ENCODE data around the gene AASDHPPT.

Gene AASDHPPT

DNA sequence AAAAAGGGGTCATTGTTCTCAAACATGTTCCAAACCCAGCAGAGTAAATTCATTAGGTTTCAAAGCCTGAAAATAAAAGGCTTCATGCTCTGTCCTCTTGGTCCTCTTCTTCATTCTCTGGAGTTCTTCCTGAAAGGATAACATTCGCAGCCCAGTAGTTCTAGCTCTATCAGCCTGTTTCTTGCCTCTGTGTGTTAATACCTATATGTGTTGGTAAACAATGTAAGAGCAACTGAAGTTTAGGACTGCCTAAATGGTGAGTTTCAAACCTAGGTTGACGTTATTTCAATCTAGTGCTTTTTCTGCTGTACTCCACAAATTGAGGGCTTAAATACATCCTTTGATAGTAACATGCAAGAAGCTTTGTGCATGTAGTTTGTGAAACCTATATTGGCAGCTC, 9.4 kb downstream of the AASDHPPT start:
- DNase-seq = no peak

DNA sequence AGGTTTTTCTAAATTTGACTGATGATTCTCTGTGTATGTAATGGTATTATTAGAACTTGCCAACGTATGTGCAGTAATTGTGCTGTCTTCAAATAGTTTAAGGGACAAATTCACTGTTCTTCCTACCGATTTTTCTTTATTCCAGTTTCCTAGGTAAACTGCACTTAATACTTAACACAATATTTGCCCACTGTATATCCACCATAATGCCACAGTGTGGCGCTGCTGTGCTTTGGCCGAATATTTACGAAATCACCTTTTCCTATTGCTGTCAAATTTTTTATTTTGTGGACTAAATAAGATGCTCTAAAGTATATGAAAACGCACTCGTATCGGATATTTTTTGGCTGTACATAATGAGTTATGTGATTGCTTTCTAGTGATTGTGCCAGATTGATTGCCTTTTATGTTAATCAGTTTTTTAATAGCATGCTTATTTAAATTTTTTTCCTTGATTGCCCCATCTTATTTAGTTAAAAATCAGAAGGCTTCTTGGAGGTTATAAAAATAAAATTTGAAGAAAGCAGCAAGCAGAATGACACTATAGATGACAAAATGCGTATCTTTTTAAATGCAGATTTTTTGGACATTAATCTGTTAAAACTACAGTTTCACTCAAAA, 10.5 kb downstream of the AASDHPPT start:
- DNase-seq = peak; percentile 51

- DNase-seq = peak; percentile 33
These were observed 11.4 kb downstream of the AASDHPPT start for GRCh38 chr11:106088896-106089295.

- peak; percentile 71 for DNase-seq
These were observed 14.1 kb downstream of the AASDHPPT start for GRCh38 chr11:106091480-106092123.

- DNase-seq = no peak
These were observed 15.0 kb downstream of the AASDHPPT start for GRCh38 chr11:106092446-106092845.

DNA sequence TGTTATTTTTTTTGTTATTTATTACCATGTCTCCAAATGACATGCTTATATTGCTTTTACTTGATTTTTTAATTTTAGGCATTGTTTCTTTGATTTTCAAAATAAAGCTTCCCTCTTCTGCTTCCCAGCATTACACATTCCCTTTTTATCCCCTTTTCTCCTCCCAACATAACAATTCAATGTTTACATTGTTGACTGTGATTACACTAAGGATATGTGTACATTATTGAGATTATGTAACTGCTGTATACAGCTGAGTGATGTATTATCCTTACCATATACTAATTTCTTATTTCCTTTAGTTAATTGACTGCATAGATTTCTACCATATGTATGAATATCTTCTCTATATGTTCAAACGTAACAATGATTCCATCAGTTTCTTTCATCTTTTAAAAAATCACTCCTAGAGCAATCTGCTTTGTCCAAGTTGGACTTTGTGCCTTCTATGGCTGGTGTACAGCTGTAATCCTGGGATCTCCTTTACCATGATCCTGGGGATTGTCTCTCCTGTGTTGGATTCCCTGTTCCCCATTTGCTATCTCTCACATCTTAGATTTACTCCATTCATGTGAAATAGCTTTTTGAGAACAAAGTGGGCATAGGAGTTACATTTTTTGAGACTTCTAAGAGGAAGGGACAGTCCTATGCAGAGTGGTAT, 21.6 kb downstream of the AASDHPPT start:
- DNase-seq = no peak

DNA sequence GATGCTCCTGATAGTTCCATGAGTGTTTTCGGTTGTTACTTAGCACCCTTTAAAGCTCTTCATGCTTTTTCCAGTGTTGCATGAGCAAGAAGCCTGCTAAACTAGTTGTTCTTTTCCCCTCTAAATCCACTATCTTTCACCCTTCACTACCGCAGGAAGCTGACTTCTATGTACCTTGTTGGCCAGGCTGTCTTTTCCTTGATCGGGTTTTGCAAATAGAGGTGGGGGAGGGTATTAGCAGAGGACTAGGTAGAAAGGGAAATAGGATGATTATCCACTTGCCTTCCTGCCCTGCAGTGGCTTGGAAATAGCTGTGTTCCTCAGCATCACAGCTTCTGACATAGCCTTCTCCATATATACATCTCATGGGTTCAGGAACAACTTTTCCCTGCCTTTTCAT, 23.9 kb downstream of the AASDHPPT start:
- DNase-seq = no peak

- peak; percentile 64 for DNase-seq
These were observed 24.4 kb downstream of the AASDHPPT start for GRCh38 chr11:106101819-106102218.

DNA sequence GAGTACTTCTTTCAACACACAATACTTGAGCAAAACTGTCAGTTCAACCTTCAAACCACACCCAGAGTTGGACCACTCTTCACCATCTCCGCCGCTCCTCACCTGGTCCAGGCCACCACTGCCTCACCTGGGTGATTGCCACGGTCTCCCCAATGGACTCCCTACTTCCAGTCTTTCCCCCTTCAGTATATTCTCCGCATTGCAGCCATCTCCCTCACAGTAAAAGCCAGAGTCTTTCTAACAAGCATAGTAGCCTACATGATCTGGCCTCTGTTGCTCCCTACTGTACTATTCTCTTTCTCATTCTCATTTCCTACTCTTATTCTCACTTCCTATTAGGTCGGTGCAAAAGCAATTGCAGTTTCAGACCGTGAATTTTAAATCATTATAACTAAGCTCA, 28.5 kb downstream of the AASDHPPT start:
- no peak for DNase-seq

GRCh38 chr11:106121570-106122320, 44.3 kb downstream of the AASDHPPT start:
- no peak for DNase-seq

- DNase-seq = no peak
These were observed 50.1 kb downstream of the AASDHPPT start for GRCh38 chr11:106127604-106128003.

DNA sequence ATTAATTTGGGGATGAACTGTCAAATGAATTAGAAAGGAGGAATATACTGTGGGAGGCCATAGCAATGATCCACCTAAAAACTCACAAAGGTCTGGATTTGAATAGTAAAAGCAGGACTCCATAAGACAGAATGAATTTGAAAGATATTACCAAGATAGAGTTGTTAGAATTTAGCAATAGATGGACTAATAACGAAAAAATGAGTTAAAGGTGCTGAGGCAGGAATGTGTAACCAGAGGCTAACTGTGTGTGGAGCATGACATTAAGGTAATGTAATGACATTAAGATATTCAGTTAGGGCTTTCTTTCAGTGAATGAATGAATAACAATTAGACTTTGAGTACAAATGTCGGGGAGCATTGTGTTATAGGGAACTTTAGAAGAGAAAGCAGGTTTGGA, 51.3 kb downstream of the AASDHPPT start:
- no peak for DNase-seq

GRCh38 chr11:106131998-106132397, 54.5 kb downstream of the AASDHPPT start:
- no peak for DNase-seq

DNA sequence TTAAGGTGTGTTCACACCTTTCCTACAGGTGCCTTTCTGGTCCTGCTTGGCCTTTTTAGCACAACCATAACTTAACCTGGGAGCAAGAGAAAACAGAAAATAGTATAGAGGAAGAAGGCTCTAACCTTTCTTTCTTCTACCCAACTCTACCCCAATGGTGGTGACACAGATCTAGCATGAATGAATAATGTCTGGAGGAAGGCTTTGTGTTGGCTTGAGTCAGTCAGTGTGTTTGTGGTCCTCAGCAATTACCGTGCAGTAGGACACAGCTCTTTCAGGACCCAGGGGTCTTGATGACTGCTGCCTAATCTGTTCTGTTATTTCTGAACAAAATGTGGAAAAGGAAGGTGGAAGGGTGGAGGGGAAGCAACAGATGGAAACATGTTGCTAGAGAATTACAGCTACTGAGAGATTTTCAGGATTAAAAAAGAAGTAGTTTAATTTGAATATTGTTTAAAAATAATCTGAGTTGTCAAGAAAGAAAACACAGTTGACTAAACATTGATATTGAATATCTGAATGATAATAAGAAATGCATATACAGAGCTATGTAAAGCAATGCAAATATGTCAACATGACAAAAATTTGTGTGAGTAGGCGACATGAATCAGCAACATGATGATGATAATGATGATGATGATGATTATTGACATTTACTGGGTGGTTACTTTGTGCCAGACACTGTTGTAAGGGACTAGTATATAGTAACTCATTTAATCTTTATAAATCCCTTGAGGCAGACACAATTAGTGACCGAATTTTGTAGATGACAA, 55.3 kb downstream of the AASDHPPT start:
- DNase-seq = no peak

DNA sequence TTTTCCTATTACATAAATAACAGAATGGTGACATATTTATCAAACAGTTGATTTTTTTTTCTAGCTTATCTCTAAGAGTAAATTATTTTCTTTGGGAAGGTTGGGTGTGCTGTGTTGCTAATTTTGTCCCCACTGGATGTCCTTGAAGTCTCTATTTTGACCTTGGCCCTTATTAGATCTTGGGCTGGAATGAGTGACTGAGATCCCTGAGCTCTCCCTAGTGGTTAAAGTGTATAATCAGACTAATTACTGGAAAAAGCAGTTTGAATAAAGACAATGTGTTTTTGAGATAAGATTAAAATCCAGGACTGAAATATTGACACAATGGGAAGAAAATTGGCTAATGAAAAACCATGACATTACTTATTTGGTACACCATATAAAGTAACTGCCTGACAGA, 56.1 kb downstream of the AASDHPPT start:
- DNase-seq = no peak

DNA sequence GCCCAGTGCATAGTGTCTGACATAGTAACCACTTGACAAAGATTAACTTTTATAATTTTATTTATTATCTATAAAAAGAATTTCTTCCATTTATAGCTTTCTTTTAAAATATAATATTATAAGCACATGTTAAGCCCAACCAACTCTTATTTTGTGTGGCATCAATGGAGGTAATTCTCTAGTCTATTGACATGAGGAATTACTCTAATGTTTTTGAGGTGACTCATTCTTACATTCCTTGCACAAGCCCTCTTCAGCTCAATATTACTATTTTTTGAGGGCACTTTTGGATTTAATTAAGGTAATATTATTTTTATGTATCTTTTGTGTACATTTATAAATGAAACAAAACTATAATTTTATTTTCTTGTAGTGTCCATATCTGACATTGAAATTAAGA, 59.6 kb downstream of the AASDHPPT start:
- peak; percentile 25 for DNase-seq

GRCh38 chr11:106137758-106138157, 60.3 kb downstream of the AASDHPPT start:
- DNase-seq = no peak

All from fibroblast of upper back skin (primary cell).